Measurements from ENCODE around the gene SP140L.

DNA sequence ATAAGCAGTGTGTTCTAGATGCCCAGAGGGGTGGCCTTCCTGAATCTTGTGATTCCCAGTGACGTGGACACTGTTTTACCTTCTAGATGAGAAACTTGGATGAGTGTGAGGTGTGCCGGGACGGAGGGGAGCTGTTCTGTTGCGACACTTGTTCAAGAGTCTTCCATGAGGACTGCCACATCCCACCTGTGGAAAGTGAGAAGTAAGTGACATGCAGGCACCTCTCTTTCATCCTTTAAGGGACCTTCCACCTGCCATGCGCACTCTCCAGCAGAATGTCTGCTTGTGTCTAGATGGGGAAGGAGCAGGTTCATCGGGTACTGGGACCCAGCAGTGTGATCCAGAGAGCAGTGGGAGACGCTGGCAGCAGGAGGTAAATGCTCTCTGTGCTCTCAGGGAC is 73.0 kb downstream of the SP140L start:
- TF ChIP-seq, protein P1, sequence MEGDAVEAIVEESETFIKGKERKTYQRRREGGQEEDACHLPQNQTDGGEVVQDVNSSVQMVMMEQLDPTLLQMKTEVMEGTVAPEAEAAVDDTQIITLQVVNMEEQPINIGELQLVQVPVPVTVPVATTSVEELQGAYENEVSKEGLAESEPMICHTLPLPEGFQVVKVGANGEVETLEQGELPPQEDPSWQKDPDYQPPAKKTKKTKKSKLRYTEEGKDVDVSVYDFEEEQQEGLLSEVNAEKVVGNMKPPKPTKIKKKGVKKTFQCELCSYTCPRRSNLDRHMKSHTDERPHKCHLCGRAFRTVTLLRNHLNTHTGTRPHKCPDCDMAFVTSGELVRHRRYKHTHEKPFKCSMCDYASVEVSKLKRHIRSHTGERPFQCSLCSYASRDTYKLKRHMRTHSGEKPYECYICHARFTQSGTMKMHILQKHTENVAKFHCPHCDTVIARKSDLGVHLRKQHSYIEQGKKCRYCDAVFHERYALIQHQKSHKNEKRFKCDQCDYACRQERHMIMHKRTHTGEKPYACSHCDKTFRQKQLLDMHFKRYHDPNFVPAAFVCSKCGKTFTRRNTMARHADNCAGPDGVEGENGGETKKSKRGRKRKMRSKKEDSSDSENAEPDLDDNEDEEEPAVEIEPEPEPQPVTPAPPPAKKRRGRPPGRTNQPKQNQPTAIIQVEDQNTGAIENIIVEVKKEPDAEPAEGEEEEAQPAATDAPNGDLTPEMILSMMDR (IDR thresholded peaks at IDR 0.05): no peak
- TF ChIP-seq, protein P2, sequence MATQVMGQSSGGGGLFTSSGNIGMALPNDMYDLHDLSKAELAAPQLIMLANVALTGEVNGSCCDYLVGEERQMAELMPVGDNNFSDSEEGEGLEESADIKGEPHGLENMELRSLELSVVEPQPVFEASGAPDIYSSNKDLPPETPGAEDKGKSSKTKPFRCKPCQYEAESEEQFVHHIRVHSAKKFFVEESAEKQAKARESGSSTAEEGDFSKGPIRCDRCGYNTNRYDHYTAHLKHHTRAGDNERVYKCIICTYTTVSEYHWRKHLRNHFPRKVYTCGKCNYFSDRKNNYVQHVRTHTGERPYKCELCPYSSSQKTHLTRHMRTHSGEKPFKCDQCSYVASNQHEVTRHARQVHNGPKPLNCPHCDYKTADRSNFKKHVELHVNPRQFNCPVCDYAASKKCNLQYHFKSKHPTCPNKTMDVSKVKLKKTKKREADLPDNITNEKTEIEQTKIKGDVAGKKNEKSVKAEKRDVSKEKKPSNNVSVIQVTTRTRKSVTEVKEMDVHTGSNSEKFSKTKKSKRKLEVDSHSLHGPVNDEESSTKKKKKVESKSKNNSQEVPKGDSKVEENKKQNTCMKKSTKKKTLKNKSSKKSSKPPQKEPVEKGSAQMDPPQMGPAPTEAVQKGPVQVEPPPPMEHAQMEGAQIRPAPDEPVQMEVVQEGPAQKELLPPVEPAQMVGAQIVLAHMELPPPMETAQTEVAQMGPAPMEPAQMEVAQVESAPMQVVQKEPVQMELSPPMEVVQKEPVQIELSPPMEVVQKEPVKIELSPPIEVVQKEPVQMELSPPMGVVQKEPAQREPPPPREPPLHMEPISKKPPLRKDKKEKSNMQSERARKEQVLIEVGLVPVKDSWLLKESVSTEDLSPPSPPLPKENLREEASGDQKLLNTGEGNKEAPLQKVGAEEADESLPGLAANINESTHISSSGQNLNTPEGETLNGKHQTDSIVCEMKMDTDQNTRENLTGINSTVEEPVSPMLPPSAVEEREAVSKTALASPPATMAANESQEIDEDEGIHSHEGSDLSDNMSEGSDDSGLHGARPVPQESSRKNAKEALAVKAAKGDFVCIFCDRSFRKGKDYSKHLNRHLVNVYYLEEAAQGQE (IDR thresholded peaks at IDR 0.05; ENCODE audit: insufficient read depth in 1 of 2, low read depth in 2 of 2, low read length in 1 of 2): no peak
- TF ChIP-seq POLR2AphosphoS5 (IDR thresholded peaks at IDR 0.05; ENCODE audit: low read depth, low read length): no peak
- no peak for TF ChIP-seq SIN3A (IDR thresholded peaks at IDR 0.05; ENCODE audit: borderline replicate concordance, insufficient read depth, low read depth, low read length)
